K562 (cell line): ENCODE measurements around the gene ALG5. TPM values are rescaled to one million over a fixed set of nuclear protein-coding genes. Genes with fewer than 3 reads are reported as not detected.
A peak's percentile ranks its signal among the peaks of the same experiment; 100 is the strongest.

Experiments
- BRF1 ChIP-seq: IDR thresholded peaks from 3 replicates; pipeline ENCODE4 v1.6.1; 2011; ENCODE audit warnings: borderline replicate concordance, mild to moderate bottlenecking; ENCODE audit not compliant: insufficient read length; ENCODE audit errors: extremely low read depth
- CBX1 ChIP-seq: sonication (generic); IDR thresholded peaks from 2 replicates; pipeline ENCODE4 v1.6.1; 2016; ENCODE audit warnings: antibody characterized with exemption, low read depth, mild to moderate bottlenecking
- CBX2 ChIP-seq: fragments of 200-600 bp; sonication (generic); IDR thresholded peaks from one replicate; pipeline ENCODE4 v1.6.1; 2012; ENCODE audit warnings: mild to moderate bottlenecking, low read length, inconsistent platforms; ENCODE audit not compliant: insufficient read depth, poor library complexity, severe bottlenecking
- CTBP1 ChIP-seq: fragments of 450-650 bp; IDR thresholded peaks from 2 replicates; pipeline ENCODE4 v1.6.1; 2016; ENCODE audit warnings: borderline replicate concordance
- CXXC5 ChIP-seq: fragments of 250-450 bp; sonication (Bioruptor Pico); IDR thresholded peaks from 2 replicates; pipeline ENCODE4 v1.8.0; 2022; ENCODE audit warnings: inconsistent platforms, mild to moderate bottlenecking, moderate library complexity
- ELF2 ChIP-seq: fragments of 250-450 bp; sonication (Bioruptor Pico); IDR thresholded peaks from 2 replicates; pipeline ENCODE4 v1.5.0; 2021; ENCODE audit warnings: mild to moderate bottlenecking
- GABPA ChIP-seq: fragments of 200-800 bp; sonication (Bioruptor generic); conservative IDR thresholded peaks from 2 replicates; pipeline ENCODE4 v1.6.1; 2016; ENCODE audit warnings: low read depth, missing genetic modification characterization, missing compliant biosample characterization
- IFI16 ChIP-seq: fragments of 250-450 bp; sonication (Bioruptor Pico); IDR thresholded peaks from 2 replicates; pipeline ENCODE4 v2.1.2; 2022; ENCODE audit warnings: mild to moderate bottlenecking, inconsistent platforms
- JUND ChIP-seq, 2 experiments: IDR thresholded peaks; 2 replicates in 1 of 2; 3 replicates in 1 of 2; pipeline ENCODE4 v1.6.1; 2011; ENCODE audit warnings: borderline replicate concordance in 2 of 2, low read depth in 2 of 2, low read length in 2 of 2, improper control_type of control experiment in 1 of 2, missing biosample characterization in 1 of 2, missing genetic modification characterization in 1 of 2, missing genetic modification reagents in 1 of 2
- KDM1A ChIP-seq, 2 experiments: fragments of 450-650 bp; IDR thresholded peaks; 2 replicates each; pipeline ENCODE4 v1.6.1; 2016; ENCODE audit warnings: mild to moderate bottlenecking in 2 of 2
- KLF16 ChIP-seq: IDR thresholded peaks from 2 replicates; pipeline ENCODE4 v1.6.1; 2016; ENCODE audit warnings: antibody characterized with exemption
- MAFG ChIP-seq: fragments of 450-650 bp; conservative IDR thresholded peaks from 2 replicates; pipeline ENCODE4 v1.6.1; 2016; ENCODE audit warnings: missing genetic modification characterization, missing compliant biosample characterization
- NFXL1 ChIP-seq: fragments of 450-650 bp; formaldehyde crosslinking; IDR thresholded peaks from 2 replicates; pipeline ENCODE4 v1.4.0; 2021; ENCODE audit warnings: mild to moderate bottlenecking
- PHTF2 ChIP-seq: fragments of 250-450 bp; sonication (Bioruptor Pico); IDR thresholded peaks from 2 replicates; pipeline ENCODE4 v1.5.0; 2021; ENCODE audit warnings: mild to moderate bottlenecking
- POU5F1 ChIP-seq: fragments of 150-350 bp; IDR thresholded peaks from 2 replicates; pipeline ENCODE4 v1.6.1; 2014; ENCODE audit warnings: borderline replicate concordance, low read length, low read depth, mild to moderate bottlenecking; ENCODE audit not compliant: partially characterized antibody
- SMARCA5 ChIP-seq: fragments of 450-650 bp; IDR thresholded peaks from 2 replicates; pipeline ENCODE4 v1.6.1; 2016
- SRSF9 ChIP-seq: fragments of 200-400 bp; formaldehyde crosslinking; IDR thresholded peaks from 2 replicates; pipeline ENCODE4 v1.6.1; 2017; ENCODE audit warnings: low read depth, low read length, borderline replicate concordance
- TSC22D4 ChIP-seq: fragments of 450-650 bp; IDR thresholded peaks from 2 replicates; pipeline ENCODE4 v1.6.1; 2016; ENCODE audit warnings: missing genetic modification characterization, missing biosample characterization, control low read depth
- ZNF398 ChIP-seq: fragments of 250-450 bp; sonication (Bioruptor Pico); IDR thresholded peaks from 2 replicates; pipeline ENCODE4 v1.8.0; 2021; ENCODE audit warnings: moderate library complexity, mild to moderate bottlenecking, inconsistent platforms
- ZNF589 ChIP-seq: fragments of 200-800 bp; sonication (Bioruptor generic); IDR thresholded peaks from 2 replicates; pipeline ENCODE4 v1.6.1; 2016; ENCODE audit warnings: low read depth, missing genetic modification characterization, missing compliant biosample characterization
- ZNF717 ChIP-seq: fragments of 250-450 bp; sonication (Bioruptor Pico); IDR thresholded peaks from 2 replicates; pipeline ENCODE4 v1.5.0; 2021
- polyA plus RNA-seq, 8 experiments: library from polyadenylated mRNA; depleted of rRNA in 4 of 8; stranded (reverse) in 5 of 8; unstranded in 3 of 8; fragments of >200 nt; fragmentation: Nextera tagmentation in 2 of 8; fragmentation: Illumina TruSeq in 1 of 8; extraction: Ambion mirVana in 2 of 8; extraction: Trizol in 1 of 8; gene quantifications; 2 replicates each; pipeline versions ENCODE4 v1.2.1 to v1.2.3, GENCODE V29; 2011 to 2014; ENCODE audit warnings: inconsistent platforms in 1 of 8, missing spikeins in 1 of 8
- total RNA-seq, 7 experiments: library from RNA; depleted of rRNA in 6 of 7; stranded (reverse); fragments of >200 nt in 6 of 7; fragmentation: Illumina TruSeq in 2 of 7; extraction: Trizol in 2 of 7; gene quantifications; 2 replicates each; pipeline versions ENCODE4 v1.2.1 to v1.2.3, GENCODE V29; 2011 to 2021; ENCODE audit warnings: low replicate concordance in 1 of 7
- TF ChIP-seq, protein P1 (sequence below): sonication (generic); formaldehyde crosslinking; IDR thresholded peaks from 2 replicates; pipeline ENCODE4 v1.8.0; 2022; ENCODE audit warnings: mild to moderate bottlenecking, missing genetic modification reagents

The ALG5 gene
- total and polyA plus RNA-seq, 9 of the 15 experiments (the other 6 are each of a cell fraction or from before 2014, with no cell fraction given): 33.6 to 80.5 (median 48.2) TPM

- TF ChIP-seq ZNF589 (CRISPR knock-in tag) (no peak), IFI16 (CRISPR knock-in tag) (no peak), ELF2 (peak; percentile 82), MAFG (tag) (no peak), PHTF2 (CRISPR knock-in tag) (no peak), BRF1 (no peak), SMARCA5 (no peak), SRSF9 (no peak), CTBP1 (peak; percentile 68; the same call in 1 of the 2 replicates), TSC22D4 (no peak), KDM1A (IDR thresholded peaks at IDR 0.05) (no peak), JUND (IDR thresholded peaks at IDR 0.05; ENCODE audit: borderline replicate concordance, low read depth, low read length) (peak; percentile 32; the same call in 1 of the 2 replicates), JUND (tag; IDR thresholded peaks at IDR 0.05; ENCODE audit: borderline replicate concordance, low read depth, low read length) (no peak; the same call in 2 of the 3 replicates), GABPA (tag) (peak; percentile 85), CXXC5 (CRISPR knock-in tag) (peak; percentile 81), CBX2 (no peak), POU5F1 (no peak), KLF16 (no peak), NFXL1 (no peak), CBX1 (0 out of 2 replicates have a peak, but pooled peaks have one; percentile 62), ZNF398 (CRISPR knock-in tag) (no peak), ZNF717 (CRISPR knock-in tag) (no peak)
- TF ChIP-seq, protein P1, sequence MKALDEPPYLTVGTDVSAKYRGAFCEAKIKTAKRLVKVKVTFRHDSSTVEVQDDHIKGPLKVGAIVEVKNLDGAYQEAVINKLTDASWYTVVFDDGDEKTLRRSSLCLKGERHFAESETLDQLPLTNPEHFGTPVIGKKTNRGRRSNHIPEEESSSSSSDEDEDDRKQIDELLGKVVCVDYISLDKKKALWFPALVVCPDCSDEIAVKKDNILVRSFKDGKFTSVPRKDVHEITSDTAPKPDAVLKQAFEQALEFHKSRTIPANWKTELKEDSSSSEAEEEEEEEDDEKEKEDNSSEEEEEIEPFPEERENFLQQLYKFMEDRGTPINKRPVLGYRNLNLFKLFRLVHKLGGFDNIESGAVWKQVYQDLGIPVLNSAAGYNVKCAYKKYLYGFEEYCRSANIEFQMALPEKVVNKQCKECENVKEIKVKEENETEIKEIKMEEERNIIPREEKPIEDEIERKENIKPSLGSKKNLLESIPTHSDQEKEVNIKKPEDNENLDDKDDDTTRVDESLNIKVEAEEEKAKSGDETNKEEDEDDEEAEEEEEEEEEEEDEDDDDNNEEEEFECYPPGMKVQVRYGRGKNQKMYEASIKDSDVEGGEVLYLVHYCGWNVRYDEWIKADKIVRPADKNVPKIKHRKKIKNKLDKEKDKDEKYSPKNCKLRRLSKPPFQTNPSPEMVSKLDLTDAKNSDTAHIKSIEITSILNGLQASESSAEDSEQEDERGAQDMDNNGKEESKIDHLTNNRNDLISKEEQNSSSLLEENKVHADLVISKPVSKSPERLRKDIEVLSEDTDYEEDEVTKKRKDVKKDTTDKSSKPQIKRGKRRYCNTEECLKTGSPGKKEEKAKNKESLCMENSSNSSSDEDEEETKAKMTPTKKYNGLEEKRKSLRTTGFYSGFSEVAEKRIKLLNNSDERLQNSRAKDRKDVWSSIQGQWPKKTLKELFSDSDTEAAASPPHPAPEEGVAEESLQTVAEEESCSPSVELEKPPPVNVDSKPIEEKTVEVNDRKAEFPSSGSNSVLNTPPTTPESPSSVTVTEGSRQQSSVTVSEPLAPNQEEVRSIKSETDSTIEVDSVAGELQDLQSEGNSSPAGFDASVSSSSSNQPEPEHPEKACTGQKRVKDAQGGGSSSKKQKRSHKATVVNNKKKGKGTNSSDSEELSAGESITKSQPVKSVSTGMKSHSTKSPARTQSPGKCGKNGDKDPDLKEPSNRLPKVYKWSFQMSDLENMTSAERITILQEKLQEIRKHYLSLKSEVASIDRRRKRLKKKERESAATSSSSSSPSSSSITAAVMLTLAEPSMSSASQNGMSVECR (CRISPR knock-in tag): peak; percentile 72
These were observed at the start of gene ALG5 (continued) for GRCh38 chr13:36999054-36999714.
